Neuron (in vitro differentiated cells): Measurements from ENCODE around the gene VIPR2.

Source experiments
- H2AFZ ChIP-seq: one replicate; pipeline ENCODE4 v1.6.1; 2013; ENCODE audit warnings: low read depth, mild to moderate bottlenecking, inconsistent platforms, low read length, moderate library complexity
- H3K27me3 ChIP-seq: one replicate; pipeline ENCODE4 v1.6.1; 2013; ENCODE audit warnings: low read length; ENCODE audit not compliant: insufficient read depth
- H3K36me3 ChIP-seq: one replicate; pipeline ENCODE4 v1.6.1; 2013; ENCODE audit warnings: low read length; ENCODE audit not compliant: insufficient read depth
- H3K4me1 ChIP-seq: one replicate; pipeline ENCODE4 v1.6.1; 2013; ENCODE audit warnings: low read length; ENCODE audit not compliant: insufficient read depth
- H3K4me3 ChIP-seq: 2 replicates; pipeline ENCODE4 v1.5.1; 2013; ENCODE audit warnings: mild to moderate bottlenecking, low read length, moderate library complexity
- H3K9me3 ChIP-seq: one replicate; pipeline ENCODE4 v1.6.1; 2013; ENCODE audit warnings: low read length

VIPR2 gene

DNA sequence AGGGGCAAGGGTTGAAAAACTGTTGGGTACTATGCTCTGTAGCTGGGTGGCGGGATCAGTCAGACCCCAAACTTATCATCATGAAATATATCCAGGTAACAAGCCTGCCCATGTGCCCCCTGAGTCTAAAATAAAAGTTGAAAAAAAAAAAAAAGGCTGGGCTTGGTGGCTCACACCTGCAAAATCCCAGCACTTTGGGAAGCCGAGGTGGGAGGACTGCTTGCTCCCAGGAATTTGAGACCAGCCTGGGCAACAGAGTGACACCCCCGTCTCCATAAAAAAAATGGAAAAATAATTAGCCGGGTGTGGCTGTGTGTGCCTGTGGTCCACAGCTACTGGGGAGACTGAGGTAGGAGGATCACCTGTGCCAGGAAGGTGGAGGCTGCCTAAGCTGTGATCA lies 83.5 kb downstream of the VIPR2 start:
- H3K4me3 ChIP-seq: no peak overlapping the region
- H3K36me3 ChIP-seq: no peaks in the 10 kb centered on the region
- H2AFZ ChIP-seq: no peak overlapping the region
- H3K9me3 ChIP-seq: no peaks in the 10 kb centered on the region
- no peaks in the 10 kb centered on the region for H3K27me3 ChIP-seq
- H3K4me1 ChIP-seq: no peaks in the 10 kb centered on the region

DNA sequence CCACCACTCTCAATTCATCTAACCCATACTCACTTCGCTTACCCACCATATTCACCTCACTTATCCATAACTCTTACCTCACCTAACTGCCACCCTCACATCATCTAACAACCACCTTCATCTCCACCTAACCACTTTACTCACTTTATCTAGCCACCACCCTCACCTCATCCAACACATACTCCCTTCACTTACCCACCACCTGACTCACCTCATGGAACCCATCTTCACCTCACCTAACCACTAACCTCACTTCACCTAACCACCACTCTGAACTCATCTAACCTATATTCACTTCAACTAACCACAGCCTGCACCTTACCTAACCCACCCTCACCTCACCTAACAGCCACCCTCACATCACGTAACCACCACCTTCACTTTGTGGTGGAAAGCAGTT lies 84.2 kb downstream of the VIPR2 start:
- no peaks in the 10 kb centered on the region for H3K27me3 ChIP-seq
- no peak overlapping the region for H3K4me3 ChIP-seq
- no peaks in the 10 kb centered on the region for H3K9me3 ChIP-seq
- H3K36me3 ChIP-seq: no peaks in the 10 kb centered on the region
- H3K4me1 ChIP-seq: no peaks in the 10 kb centered on the region
- H2AFZ ChIP-seq: no peak overlapping the region

GRCh38 chr7:159059629-159060028 lies 85.0 kb downstream of the VIPR2 start:
- no peak overlapping the region for H2AFZ ChIP-seq

GRCh38 chr7:159057647-159058046 lies 87.0 kb downstream of the VIPR2 start:
- H3K36me3 ChIP-seq: no peaks in the 10 kb centered on the region
- H2AFZ ChIP-seq: no peak overlapping the region
- H3K4me1 ChIP-seq: no peaks in the 10 kb centered on the region
- H3K4me3 ChIP-seq: no peak overlapping the region
- no peaks in the 10 kb centered on the region for H3K9me3 ChIP-seq
- no peaks in the 10 kb centered on the region for H3K27me3 ChIP-seq

More at GRCh38 chr7:159059629-159060028, 85.0 kb downstream of the VIPR2 start:
- Histone ChIP-seq H3K4me1 (no peaks in the 10 kb centered on the region), H3K27me3 (no peaks in the 10 kb centered on the region), H3K9me3 (no peaks in the 10 kb centered on the region), H3K4me3 (no peak overlapping the region), H3K36me3 (no peaks in the 10 kb centered on the region)

- H3K4me1 ChIP-seq: no peaks in the 10 kb centered on the region
- no peak overlapping the region for H3K4me3 ChIP-seq
- H3K36me3 ChIP-seq: no peaks in the 10 kb centered on the region
- H3K27me3 ChIP-seq: no peaks in the 10 kb centered on the region
- no peaks in the 10 kb centered on the region for H3K9me3 ChIP-seq
- H2AFZ ChIP-seq: no peak overlapping the region
These were observed 87.9 kb downstream of the VIPR2 start for GRCh38 chr7:159056737-159057136.

DNA sequence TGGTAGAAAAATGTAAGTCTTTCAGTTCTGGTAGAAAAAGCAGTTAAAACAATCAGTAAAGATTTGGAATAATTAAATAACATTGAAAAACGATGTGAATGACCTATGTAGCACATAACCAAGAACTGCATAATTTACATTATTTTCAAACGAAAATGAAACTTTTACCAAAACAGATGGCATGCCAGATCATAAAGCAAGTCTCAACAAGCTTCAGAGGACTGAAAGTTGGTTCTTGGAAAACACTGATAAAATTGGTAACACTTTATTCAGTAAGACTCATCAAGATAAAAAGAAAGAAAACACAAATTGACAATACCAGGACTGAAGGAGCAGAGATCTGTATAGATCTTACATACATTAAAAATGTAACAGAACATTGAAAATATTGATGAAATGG lies 92.8 kb downstream of the VIPR2 start:
- Histone ChIP-seq H3K4me1 (no peaks in the 10 kb centered on the region), H2AFZ (no peak overlapping the region), H3K4me3 (no peak overlapping the region), H3K27me3 (no peaks in the 10 kb centered on the region), H3K9me3 (no peaks in the 10 kb centered on the region), H3K36me3 (no peaks in the 10 kb centered on the region)

GRCh38 chr7:159050704-159051103 lies 94.0 kb downstream of the VIPR2 start:
- H2AFZ ChIP-seq: no peak overlapping the region
- H3K9me3 ChIP-seq: no peaks in the 10 kb centered on the region
- no peak overlapping the region for H3K4me3 ChIP-seq
- H3K36me3 ChIP-seq: no peaks in the 10 kb centered on the region
- no peaks in the 10 kb centered on the region for H3K4me1 ChIP-seq
- H3K27me3 ChIP-seq: no peaks in the 10 kb centered on the region

DNA sequence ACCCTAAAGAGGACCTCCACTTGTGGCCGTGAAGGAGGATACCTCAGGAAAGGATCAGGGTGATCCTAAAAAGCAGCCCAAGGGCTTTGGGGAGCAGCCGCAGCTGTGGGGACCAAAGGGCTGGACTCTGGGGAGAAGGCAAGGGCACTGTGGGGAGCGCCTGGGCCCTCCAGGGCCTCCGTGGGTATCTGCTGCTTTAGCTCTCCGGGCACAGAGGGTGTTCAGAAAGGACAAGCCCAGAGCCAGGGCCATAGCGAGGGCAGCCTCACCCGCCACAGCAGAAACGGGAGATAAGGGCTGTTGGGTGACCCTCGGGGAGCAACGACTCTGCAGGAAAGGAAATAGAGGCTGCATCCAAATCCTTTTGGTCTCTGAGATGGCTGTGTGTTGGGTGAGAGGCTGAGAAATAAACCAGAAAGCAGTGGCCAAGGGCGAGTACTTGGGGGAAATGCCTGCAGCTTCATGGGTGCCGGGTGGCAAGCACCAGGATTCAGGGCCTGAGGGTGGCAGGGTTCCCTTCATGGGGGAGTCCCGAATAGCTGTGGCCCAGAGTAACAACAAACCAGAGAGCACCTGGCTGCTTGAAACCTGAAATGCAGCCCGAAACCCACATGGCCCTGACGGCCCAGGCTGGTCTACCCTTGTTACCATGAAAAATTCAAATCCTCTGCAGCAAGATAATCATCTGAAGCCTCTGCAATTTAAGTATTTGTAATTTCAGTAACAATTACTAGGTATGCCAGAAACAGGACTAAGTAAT lies 95.2 kb downstream of the VIPR2 start:
- Histone ChIP-seq H3K36me3 (no peaks in the 10 kb centered on the region), H3K27me3 (no peaks in the 10 kb centered on the region), H3K9me3 (no peaks in the 10 kb centered on the region), H3K4me1 (no peaks in the 10 kb centered on the region), H3K4me3 (no peak overlapping the region), H2AFZ (no peak overlapping the region)

GRCh38 chr7:159048656-159049055 lies 96.0 kb downstream of the VIPR2 start:
- Histone ChIP-seq H3K9me3 (no peaks in the 10 kb centered on the region), H3K27me3 (no peaks in the 10 kb centered on the region), H3K36me3 (no peaks in the 10 kb centered on the region), H2AFZ (no peak overlapping the region), H3K4me1 (no peaks in the 10 kb centered on the region), H3K4me3 (no peak overlapping the region)

GRCh38 chr7:159047536-159047935 lies 97.1 kb downstream of the VIPR2 start:
- H3K4me1 ChIP-seq: no peaks in the 10 kb centered on the region
- no peak overlapping the region for H2AFZ ChIP-seq
- H3K27me3 ChIP-seq: no peaks in the 10 kb centered on the region
- H3K36me3 ChIP-seq: no peaks in the 10 kb centered on the region
- no peak overlapping the region for H3K4me3 ChIP-seq
- H3K9me3 ChIP-seq: no peaks in the 10 kb centered on the region

- Histone ChIP-seq H2AFZ (no peak overlapping the region), H3K27me3 (no peaks in the 10 kb centered on the region), H3K4me1 (no peaks in the 10 kb centered on the region)
These were observed 98.4 kb downstream of the VIPR2 start for GRCh38 chr7:159046300-159046699.

DNA sequence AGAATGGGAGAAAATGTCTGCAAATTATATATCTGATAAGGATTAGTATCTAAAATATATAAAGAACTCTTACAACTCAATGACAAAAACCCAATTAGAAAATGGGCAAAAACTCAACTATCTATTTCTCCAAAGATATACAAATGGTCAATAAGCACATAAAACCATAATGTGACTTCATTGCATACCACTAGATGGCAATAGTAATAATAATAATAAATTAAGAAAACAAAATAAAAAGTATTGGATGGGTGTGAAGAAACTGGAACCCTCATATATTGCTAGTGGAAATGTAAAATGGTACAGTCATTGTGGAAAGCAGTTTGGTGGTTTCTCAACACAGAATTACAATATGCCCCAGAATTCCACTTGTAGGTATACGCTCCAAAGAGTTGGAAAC lies 98.8 kb downstream of the VIPR2 start:
- Histone ChIP-seq H2AFZ (no peak overlapping the region), H3K4me3 (no peak overlapping the region), H3K4me1 (no peaks in the 10 kb centered on the region), H3K9me3 (peaks cover 4% of the 10 kb centered on the region), H3K36me3 (no peaks in the 10 kb centered on the region), H3K27me3 (no peaks in the 10 kb centered on the region)

More at GRCh38 chr7:159046300-159046699, 98.4 kb downstream of the VIPR2 start:
- H3K9me3 ChIP-seq: peaks cover 4% of the 10 kb centered on the region
- H3K36me3 ChIP-seq: no peaks in the 10 kb centered on the region
- no peak overlapping the region for H3K4me3 ChIP-seq

DNA sequence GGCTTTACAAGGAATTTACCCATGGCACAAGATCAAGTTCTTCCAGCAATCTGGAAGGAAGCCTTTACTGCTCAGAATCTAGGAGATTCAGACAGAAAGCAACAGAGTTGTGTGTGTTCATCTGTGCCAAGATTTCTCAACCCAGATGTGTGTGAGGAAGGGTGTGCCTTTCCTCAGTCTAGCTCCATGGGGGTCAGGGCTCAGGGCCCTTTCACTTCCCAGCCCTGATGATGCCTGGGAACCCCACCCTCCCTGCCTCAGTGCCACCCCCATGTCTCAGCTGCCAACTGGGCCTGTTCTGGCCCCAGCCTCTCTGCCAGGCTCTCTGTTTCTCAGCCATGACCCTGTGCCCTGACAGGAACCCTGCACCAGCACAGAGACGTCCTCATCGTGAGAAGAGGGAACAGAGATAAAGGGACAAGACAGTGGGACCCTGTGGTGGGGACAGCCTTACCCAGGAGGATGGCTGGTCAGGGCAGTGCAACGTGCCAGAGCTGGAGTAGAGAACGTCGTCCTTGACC lies 102.0 kb downstream of the VIPR2 start:
- Histone ChIP-seq H3K9me3 (peaks cover 4% of the 10 kb centered on the region), H3K4me3 (no peak overlapping the region), H3K36me3 (no peaks in the 10 kb centered on the region), H2AFZ (no peak overlapping the region), H3K4me1 (no peaks in the 10 kb centered on the region), H3K27me3 (no peaks in the 10 kb centered on the region)

DNA sequence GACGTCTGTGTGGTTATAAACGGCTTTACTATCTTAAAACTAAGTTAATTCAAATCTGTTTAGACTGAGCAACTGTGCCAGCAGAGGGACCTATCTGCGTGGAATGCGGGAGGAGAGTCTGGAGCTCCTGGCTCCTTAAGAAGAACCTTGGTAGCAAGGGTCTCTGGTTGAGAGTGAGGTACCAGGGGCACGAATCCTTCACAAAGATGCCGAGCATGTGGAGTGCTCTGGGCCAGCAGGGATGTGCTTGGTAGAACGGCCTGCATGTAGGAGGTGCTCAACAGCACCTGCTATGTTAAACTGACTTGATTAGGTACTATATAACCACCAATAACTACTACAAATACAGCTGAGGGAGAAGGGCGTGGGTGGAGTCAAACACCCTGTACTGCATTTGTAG lies 102.6 kb downstream of the VIPR2 start:
- peaks cover 4% of the 10 kb centered on the region for H3K9me3 ChIP-seq
- H3K4me1 ChIP-seq: no peaks in the 10 kb centered on the region
- H3K27me3 ChIP-seq: no peaks in the 10 kb centered on the region
- no peak overlapping the region for H3K4me3 ChIP-seq
- H3K36me3 ChIP-seq: no peaks in the 10 kb centered on the region
- H2AFZ ChIP-seq: no peak overlapping the region
